Measurements from ENCODE around the gene OR8B8.

DNA sequence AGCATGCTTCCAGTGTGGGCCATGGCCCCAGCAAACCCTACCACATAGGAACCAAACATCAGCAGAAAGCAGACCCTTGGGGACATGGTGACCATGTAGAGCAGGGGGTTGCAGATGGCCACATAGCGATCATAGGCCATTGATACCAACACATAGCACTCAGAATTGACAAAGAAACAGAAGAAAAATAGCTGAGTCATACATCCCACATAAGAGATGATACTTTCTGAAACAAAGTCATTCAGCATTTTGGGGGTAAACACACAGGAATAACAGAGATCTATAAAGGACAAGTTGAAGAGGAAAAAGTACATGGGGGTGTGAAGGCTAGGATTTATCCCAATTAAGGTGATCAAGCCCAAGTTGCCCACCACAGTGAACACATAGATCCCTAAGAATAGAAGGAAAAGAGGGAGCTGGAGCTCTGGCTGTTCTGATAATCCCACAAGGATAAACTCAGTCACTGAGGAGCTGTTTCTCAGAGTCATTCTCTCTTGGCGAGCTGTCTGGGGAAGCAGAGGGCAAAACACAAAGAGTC is 21.0 kb downstream of the OR8B8 start, which contains the start of gene OR8B4:
- no peak for TF ChIP-seq EZH2 (IDR thresholded peaks at IDR 0.05; ENCODE audit: borderline replicate concordance, low read depth, low read length, severe bottlenecking)
- no peak for TF ChIP-seq GATA2 (IDR thresholded peaks at IDR 0.05; ENCODE audit: insufficient read depth, insufficient read length, low read depth, low read length)
- TF ChIP-seq, protein P1, sequence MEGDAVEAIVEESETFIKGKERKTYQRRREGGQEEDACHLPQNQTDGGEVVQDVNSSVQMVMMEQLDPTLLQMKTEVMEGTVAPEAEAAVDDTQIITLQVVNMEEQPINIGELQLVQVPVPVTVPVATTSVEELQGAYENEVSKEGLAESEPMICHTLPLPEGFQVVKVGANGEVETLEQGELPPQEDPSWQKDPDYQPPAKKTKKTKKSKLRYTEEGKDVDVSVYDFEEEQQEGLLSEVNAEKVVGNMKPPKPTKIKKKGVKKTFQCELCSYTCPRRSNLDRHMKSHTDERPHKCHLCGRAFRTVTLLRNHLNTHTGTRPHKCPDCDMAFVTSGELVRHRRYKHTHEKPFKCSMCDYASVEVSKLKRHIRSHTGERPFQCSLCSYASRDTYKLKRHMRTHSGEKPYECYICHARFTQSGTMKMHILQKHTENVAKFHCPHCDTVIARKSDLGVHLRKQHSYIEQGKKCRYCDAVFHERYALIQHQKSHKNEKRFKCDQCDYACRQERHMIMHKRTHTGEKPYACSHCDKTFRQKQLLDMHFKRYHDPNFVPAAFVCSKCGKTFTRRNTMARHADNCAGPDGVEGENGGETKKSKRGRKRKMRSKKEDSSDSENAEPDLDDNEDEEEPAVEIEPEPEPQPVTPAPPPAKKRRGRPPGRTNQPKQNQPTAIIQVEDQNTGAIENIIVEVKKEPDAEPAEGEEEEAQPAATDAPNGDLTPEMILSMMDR (IDR thresholded peaks at IDR 0.05; ENCODE audit: extremely low read depth in 1 of 2, insufficient read depth in 1 of 2, low read depth in 1 of 2, low read length in 2 of 2): no peak

Measured in endothelial cell of umbilical vein (primary cell).